Rectal smooth muscle tissue (tissue), 1 donor: ENCODE data around the gene EML1.

ENCODE experiments used
- H3K27ac ChIP-seq: one replicate; pipeline ENCODE4 v1.7.0; 2013; ENCODE audit warnings: low read depth, low read length, inconsistent platforms
- H3K27me3 ChIP-seq: one replicate; pipeline ENCODE4 v1.7.0; 2013; ENCODE audit warnings: low read length; ENCODE audit not compliant: control insufficient read depth, insufficient read depth
- H3K36me3 ChIP-seq: one replicate; pipeline ENCODE4 v1.7.0; 2013; ENCODE audit warnings: low read length; ENCODE audit not compliant: control insufficient read depth, insufficient read depth
- H3K4me1 ChIP-seq: one replicate; pipeline ENCODE4 v1.7.0; 2013; ENCODE audit warnings: low read length; ENCODE audit not compliant: control insufficient read depth, insufficient read depth
- H3K4me3 ChIP-seq: one replicate; pipeline ENCODE4 v1.7.0; 2013; ENCODE audit warnings: low read length
- H3K9ac ChIP-seq: one replicate; pipeline ENCODE4 v1.7.0; 2013; ENCODE audit warnings: low read length

Gene EML1, protein sequence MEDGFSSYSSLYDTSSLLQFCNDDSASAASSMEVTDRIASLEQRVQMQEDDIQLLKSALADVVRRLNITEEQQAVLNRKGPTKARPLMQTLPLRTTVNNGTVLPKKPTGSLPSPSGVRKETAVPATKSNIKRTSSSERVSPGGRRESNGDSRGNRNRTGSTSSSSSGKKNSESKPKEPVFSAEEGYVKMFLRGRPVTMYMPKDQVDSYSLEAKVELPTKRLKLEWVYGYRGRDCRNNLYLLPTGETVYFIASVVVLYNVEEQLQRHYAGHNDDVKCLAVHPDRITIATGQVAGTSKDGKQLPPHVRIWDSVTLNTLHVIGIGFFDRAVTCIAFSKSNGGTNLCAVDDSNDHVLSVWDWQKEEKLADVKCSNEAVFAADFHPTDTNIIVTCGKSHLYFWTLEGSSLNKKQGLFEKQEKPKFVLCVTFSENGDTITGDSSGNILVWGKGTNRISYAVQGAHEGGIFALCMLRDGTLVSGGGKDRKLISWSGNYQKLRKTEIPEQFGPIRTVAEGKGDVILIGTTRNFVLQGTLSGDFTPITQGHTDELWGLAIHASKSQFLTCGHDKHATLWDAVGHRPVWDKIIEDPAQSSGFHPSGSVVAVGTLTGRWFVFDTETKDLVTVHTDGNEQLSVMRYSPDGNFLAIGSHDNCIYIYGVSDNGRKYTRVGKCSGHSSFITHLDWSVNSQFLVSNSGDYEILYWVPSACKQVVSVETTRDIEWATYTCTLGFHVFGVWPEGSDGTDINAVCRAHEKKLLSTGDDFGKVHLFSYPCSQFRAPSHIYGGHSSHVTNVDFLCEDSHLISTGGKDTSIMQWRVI

DNA sequence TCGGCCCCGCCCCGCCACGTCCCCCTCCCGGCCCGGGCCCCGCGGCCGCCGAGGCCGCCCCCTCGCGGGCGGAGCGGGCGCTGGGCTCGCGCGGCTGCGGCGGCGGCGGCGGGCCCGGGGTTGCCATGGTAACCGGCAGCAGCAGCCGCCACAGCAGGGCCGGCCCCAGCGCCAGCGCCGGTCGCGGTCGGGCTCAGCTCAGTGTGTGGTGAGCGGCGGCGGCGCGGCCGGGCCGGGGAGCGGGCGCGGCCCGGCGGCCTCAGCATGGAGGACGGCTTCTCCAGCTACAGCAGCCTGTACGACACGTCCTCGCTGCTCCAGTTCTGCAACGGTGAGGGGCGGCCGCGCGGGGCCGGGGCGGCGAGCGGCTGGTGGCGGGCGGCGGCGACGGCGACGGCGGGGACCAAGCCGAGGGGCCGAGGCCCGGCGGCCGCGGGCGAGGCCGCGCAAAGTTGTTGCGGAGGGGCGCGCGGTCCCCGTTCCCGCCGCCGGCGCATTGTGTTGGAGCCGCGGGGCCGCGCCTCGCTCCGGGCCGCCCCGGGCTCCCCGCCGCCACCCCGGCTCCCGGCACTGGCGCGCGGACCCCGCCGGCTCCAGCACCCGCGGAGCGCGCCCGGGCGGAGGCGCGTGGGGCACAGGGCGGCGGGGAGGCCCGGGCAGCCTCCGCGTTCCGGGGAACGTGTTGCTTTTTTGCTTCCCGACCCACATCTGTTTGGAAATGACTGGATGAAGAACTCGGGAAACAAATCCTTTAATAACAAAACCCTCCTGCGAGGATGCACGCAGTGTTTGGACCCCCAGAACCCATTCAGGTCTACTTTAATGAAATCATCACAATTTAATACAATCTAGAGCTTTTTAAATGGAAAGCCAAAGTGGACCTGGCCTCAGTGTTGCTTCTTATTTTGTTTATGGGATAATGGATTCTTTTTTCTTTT, at the start of gene EML1:
TSS of gene EML1 (plus strand) at position 201 of the 938 bp plus-strand sequence. CDS start at position 265, 64 bp downstream.
- peak within 1 kb of the TSS; percentile 86 for H3K27ac ChIP-seq
- H3K4me3 ChIP-seq = peak within 1 kb of the TSS; percentile 60
- no peaks in the 10 kb centered on the region for H3K27me3 ChIP-seq
- peak within 1 kb of the TSS; percentile 1 for H3K9ac ChIP-seq
- H3K36me3 ChIP-seq = no peaks in the 10 kb centered on the region
- H3K4me1 ChIP-seq = peaks cover 31% of the 10 kb centered on the region

GRCh38 chr14:99744199-99744872, 48.9 kb upstream of the EML1 start:
- Histone ChIP-seq H3K36me3 (no peaks in the 10 kb centered on the region), H3K4me1 (peaks cover 27% of the 10 kb centered on the region), H3K9ac (no peak overlapping the region), H3K4me3 (no peak overlapping the region), H3K27ac (peak overlapping the region; percentile 80), H3K27me3 (no peaks in the 10 kb centered on the region)

- Histone ChIP-seq H3K4me1 (peaks cover 30% of the 10 kb centered on the region), H3K4me3 (no peak overlapping the region), H3K27me3 (no peaks in the 10 kb centered on the region), H3K36me3 (no peaks in the 10 kb centered on the region), H3K27ac (peak overlapping the region; percentile 80), H3K9ac (no peak overlapping the region)
These were observed 48.4 kb upstream of the EML1 start for GRCh38 chr14:99744873-99745224.

DNA sequence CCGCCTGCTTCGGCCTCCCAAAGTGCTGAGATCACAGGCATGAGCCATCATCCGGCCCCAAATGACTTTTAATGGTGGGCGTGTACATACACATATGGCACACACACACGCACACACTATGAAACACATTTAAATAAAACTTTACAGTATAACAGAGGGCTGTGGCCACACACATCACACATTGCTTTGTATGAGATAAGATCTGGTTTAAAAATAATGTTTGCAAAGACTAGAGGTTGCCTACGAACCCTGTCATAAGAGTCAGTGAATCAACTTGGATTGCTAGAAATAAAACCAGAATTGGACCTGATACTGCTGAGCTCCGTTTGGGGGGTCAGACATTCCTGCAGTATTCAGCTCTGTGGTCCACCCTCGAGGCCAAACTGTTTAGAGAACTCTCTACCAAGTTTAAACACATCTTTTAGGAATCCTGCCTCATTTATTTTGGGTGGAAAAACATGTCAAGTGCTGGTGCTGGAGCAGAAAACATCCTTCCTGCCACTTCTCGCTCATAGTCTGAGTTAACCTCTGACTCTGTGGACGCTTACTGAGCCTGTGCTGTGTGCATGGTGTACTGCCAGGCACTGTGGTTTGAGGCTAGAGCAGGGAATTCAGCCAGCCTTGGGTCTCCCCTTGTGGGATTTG, 47.8 kb upstream of the EML1 start:
- no peak overlapping the region for H3K9ac ChIP-seq
- no peaks in the 10 kb centered on the region for H3K36me3 ChIP-seq
- peak overlapping the region; percentile 80 for H3K27ac ChIP-seq
- H3K4me3 ChIP-seq = no peak overlapping the region
- H3K4me1 ChIP-seq = peaks cover 32% of the 10 kb centered on the region
- H3K27me3 ChIP-seq = no peaks in the 10 kb centered on the region

- H3K27me3 ChIP-seq = no peaks in the 10 kb centered on the region
- no peak overlapping the region for H3K9ac ChIP-seq
- H3K27ac ChIP-seq = peak overlapping the region; percentile 80
- H3K36me3 ChIP-seq = no peaks in the 10 kb centered on the region
- peaks cover 31% of the 10 kb centered on the region for H3K4me1 ChIP-seq
- no peak overlapping the region for H3K4me3 ChIP-seq
These were observed 46.0 kb upstream of the EML1 start for GRCh38 chr14:99747167-99747566.

DNA sequence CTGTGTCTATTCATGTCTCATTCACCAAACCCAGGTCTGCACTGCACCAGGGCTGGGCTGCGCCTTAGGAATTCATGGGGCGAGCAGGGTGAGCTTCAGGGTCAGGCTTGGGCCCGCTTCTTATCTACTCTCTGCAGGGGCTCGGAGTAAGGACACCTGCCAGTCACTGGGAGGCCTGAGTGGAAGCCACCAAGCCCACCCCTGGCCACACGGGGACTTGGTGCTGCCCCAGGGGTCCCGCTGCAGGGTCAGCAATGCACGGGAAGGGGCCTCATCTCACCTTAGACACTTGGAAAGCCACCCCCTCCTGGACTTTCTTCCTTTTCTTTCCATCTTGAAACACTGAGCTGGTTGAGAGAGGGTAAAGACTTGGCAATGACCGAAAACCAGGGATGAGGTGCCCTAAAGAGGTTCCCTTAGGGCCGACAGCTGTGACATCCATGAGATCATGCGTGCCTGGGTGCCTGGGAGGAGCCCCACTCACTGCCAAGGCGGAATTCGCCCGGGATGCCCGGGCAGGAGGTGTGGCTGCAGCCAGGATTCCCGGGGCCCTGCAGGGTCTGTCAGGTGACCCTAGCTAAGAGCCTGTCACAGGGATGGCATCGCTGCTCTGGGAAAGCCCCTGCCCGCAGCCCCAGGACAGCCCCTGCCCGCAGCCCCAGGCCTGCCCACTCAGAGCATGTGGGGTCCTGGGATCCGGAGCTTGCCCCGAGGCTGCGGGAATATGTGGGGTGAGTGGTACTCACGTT, 45.5 kb upstream of the EML1 start:
- H3K27ac ChIP-seq = peak overlapping the region; percentile 10
- H3K4me1 ChIP-seq = peaks cover 36% of the 10 kb centered on the region
- no peaks in the 10 kb centered on the region for H3K27me3 ChIP-seq
- H3K4me3 ChIP-seq = no peak overlapping the region
- no peak overlapping the region for H3K9ac ChIP-seq
- no peaks in the 10 kb centered on the region for H3K36me3 ChIP-seq

GRCh38 chr14:99748529-99748928, 44.7 kb upstream of the EML1 start:
- Histone ChIP-seq H3K27ac (no peak overlapping the region), H3K4me1 (peaks cover 41% of the 10 kb centered on the region), H3K9ac (no peak overlapping the region), H3K27me3 (peaks cover 4% of the 10 kb centered on the region), H3K36me3 (no peaks in the 10 kb centered on the region), H3K4me3 (no peak overlapping the region)

- Histone ChIP-seq H3K27me3 (peaks cover 7% of the 10 kb centered on the region), H3K9ac (no peak overlapping the region), H3K27ac (no peak overlapping the region), H3K4me3 (no peak overlapping the region), H3K36me3 (no peaks in the 10 kb centered on the region), H3K4me1 (peaks cover 45% of the 10 kb centered on the region)
These were observed 44.1 kb upstream of the EML1 start for GRCh38 chr14:99749142-99749541.

DNA sequence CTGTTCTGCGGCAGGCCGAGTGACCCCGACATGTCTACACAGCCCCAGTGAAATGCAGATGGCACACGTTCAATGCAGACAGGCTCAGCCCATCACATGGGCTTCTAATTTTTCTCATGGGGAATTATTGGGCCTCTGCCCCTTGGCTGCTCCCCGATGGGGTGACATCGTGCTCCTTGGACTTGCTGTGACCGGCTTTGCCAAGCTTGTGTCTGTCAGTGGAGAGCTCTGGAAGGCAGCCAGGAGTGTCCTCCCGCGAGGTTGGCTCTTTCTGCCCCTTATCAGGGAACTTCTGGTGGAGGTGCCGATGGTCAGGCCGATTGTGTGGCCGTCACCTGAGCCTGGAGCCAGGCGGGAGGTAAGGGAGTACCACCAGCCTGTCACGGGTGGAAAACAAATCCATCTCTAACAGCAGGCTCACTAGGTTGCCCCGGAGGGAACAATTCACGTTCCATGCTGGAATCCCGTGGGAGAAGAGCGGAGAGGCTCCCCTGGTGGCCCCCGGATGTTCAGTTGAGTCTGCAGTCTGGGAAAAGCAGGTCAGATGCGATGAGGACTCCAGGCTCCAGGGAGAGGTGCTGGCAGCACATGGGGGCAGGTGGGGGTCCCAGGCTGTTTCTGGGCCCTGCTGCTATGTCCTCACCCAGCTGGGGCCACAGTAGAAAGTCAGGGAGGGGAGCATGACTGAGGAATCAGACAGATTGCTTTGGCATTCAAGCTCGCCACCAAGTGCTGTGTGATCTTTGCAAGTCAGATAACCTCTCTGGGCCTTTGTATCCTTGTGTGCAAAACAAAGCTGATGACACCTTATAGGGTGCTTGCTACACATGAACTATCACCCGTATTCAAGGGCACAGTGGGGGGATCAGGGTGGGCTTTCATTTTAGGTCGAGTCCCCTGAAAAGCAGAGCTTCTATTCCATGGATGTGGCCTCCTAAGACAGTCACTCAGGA, 43.2 kb upstream of the EML1 start:
- H3K4me1 ChIP-seq = peaks cover 50% of the 10 kb centered on the region
- no peaks in the 10 kb centered on the region for H3K36me3 ChIP-seq
- H3K4me3 ChIP-seq = no peak overlapping the region
- no peak overlapping the region for H3K9ac ChIP-seq
- H3K27ac ChIP-seq = no peak overlapping the region
- peaks cover 7% of the 10 kb centered on the region for H3K27me3 ChIP-seq

DNA sequence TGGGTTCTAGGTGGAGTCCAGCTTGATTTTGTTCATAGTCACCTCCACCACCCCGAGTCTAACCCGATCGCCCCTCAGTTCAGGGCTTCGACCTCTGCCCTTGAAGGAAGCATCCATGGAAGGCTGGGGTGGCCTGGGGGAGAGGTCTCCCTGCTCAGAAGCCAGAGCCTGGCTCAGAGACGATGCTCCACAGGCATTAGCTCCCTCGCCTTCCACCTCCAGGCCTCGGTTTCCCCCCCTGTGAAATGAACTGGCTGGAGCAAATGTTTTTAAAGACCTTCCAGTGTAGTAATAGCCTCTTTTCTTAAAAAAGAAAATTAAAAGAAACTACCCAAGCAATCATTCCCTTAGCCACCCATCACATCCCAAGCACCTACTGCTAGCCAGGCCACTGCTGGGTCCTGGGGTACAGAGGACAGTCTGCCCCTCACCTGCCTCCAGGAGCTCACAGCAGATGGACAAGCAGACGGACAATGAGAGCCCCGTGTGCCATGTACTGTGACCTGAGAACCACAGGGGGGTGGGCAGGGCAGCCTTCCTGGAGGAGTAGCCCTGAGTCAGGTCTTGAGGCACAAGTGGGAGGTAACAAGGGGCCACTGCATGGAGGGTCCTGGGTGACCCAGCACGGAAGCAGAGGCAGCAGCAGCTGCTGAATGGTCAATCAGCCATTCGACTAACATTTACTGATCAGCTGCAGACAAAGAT, 42.3 kb upstream of the EML1 start:
- H3K27ac ChIP-seq = no peak overlapping the region

More for the DNA sequence above, 42.3 kb upstream of the EML1 start:
- H3K27me3 ChIP-seq = peaks cover 7% of the 10 kb centered on the region
- H3K36me3 ChIP-seq = no peaks in the 10 kb centered on the region
- no peak overlapping the region for H3K9ac ChIP-seq
- H3K4me3 ChIP-seq = no peak overlapping the region
- H3K4me1 ChIP-seq = peaks cover 55% of the 10 kb centered on the region
